ENCODE results near the gene TEAD1. TPM values are rescaled to one million over a fixed set of nuclear protein-coding genes. Genes with fewer than 3 reads are reported as not detected.
A peak's percentile ranks its signal among the peaks of the same experiment; 100 is the strongest.

The TEAD1 gene
- total RNA-seq, 2 experiments from 2014 or later, result 5.6 to 10.8 TPM

DNA sequence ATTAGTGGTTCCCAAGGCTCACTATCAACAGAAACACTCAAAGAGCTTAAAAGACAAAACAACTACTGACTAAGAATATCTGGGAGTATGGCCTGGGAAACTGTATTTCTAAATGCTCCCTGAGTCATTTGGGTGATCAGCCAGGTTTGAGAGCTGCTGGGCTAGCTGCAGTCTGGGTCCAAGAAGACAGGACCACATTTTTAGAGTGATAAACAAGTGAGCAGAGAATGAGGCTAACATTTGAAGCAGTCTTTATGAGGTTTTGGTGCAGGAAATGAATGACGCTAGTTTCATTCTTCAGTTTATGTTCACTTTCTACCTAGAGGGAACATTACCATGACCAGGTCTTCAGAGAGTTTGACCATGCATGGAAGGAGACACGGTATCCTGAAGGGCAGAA, 97.7 kb downstream of the TEAD1 start:
- Histone ChIP-seq H3K9me2 (ENCODE audit: insufficient read depth, low read length) (no peaks in the 10 kb centered on the region), H3K27ac (ENCODE audit: low read depth, low read length, poor library complexity, severe bottlenecking) (no peak overlapping the region), H4K20me1 (ENCODE audit: insufficient read depth, low read length) (no peaks in the 10 kb centered on the region), H3K9me3 (ENCODE audit: low read length) (no peaks in the 10 kb centered on the region), H3K4me1 (ENCODE audit: insufficient read depth, low read length, poor library complexity, severe bottlenecking) (peaks cover 32% of the 10 kb centered on the region), H3K79me2 (ENCODE audit: insufficient read depth, low read depth, low read length) (no peaks in the 10 kb centered on the region), H3K4me2 (ENCODE audit: low read length) (no peak overlapping the region), H3K36me3 (ENCODE audit: insufficient read depth, low read length) (peaks cover under 1% of the 10 kb centered on the region; the same call in 1 of the 2 replicates), H3K4me3 (ENCODE audit: low read depth, low read length, poor library complexity, severe bottlenecking) (no peak overlapping the region), H2AFZ (ENCODE audit: low read length) (no peak overlapping the region)
- BruUV-seq (replicated peaks), result no TSS peak
- CTCF ChIA-PET (ENCODE audit: unreplicated experiment), result no interaction called here
- POLR2A ChIA-PET, result interaction anchor here (0.7 kb wide), 1 partner anchor 14 kb away, joined by 3 read pairs; no protein-coding TSS in a partner anchor
- intact Hi-C loops (cut with micrococcal nuclease; ENCODE audit: unreplicated experiment), result no loop called here
- DNase-seq (ENCODE audit: low spot score), result no peak
- TF ChIP-seq, protein P1, sequence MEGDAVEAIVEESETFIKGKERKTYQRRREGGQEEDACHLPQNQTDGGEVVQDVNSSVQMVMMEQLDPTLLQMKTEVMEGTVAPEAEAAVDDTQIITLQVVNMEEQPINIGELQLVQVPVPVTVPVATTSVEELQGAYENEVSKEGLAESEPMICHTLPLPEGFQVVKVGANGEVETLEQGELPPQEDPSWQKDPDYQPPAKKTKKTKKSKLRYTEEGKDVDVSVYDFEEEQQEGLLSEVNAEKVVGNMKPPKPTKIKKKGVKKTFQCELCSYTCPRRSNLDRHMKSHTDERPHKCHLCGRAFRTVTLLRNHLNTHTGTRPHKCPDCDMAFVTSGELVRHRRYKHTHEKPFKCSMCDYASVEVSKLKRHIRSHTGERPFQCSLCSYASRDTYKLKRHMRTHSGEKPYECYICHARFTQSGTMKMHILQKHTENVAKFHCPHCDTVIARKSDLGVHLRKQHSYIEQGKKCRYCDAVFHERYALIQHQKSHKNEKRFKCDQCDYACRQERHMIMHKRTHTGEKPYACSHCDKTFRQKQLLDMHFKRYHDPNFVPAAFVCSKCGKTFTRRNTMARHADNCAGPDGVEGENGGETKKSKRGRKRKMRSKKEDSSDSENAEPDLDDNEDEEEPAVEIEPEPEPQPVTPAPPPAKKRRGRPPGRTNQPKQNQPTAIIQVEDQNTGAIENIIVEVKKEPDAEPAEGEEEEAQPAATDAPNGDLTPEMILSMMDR (conservative IDR thresholded peaks at IDR 0.05; ENCODE audit: low read length), result no peak
- no peak for TF ChIP-seq EZH2phosphoT487 (IDR thresholded peaks at IDR 0.05; ENCODE audit: borderline replicate concordance, low read depth, low read length)

DNA sequence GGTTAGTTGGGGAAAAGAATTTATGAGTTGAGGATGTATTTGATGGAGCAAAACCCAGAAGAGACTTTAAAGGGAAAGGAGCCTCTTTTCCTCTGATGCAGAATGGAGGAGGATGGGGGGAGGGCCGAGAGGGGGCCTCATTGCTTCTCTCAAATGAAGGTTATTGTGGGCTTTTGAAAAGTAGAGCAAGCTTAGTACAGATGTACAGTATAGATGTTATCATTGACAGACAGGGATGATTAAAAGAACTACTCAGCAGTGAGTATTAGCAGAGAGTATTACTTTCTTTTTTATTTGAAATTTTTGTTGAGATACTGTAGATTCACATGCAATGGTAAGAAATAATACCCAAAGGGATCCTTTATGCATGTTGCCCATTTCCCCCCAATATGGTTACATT, 98.1 kb downstream of the TEAD1 start:
- Histone ChIP-seq H3K36me3 (ENCODE audit: insufficient read depth, low read length) (no peaks in the 10 kb centered on the region), H3K9me3 (ENCODE audit: low read length) (no peaks in the 10 kb centered on the region), H3K4me1 (ENCODE audit: insufficient read depth, low read length, poor library complexity, severe bottlenecking) (peaks cover 28% of the 10 kb centered on the region), H4K20me1 (ENCODE audit: insufficient read depth, low read length) (no peaks in the 10 kb centered on the region), H3K79me2 (ENCODE audit: insufficient read depth, low read depth, low read length) (no peaks in the 10 kb centered on the region), H2AFZ (ENCODE audit: low read length) (no peak overlapping the region), H3K9me2 (ENCODE audit: insufficient read depth, low read length) (no peaks in the 10 kb centered on the region), H3K4me2 (ENCODE audit: low read length) (no peak overlapping the region), H3K27ac (ENCODE audit: low read depth, low read length, poor library complexity, severe bottlenecking) (no peak overlapping the region), H3K4me3 (ENCODE audit: low read depth, low read length, poor library complexity, severe bottlenecking) (no peak overlapping the region)
- no peak for TF ChIP-seq EZH2phosphoT487 (IDR thresholded peaks at IDR 0.05; ENCODE audit: borderline replicate concordance, low read depth, low read length)
- TF ChIP-seq, protein P1 (conservative IDR thresholded peaks at IDR 0.05; ENCODE audit: low read length), result no peak
- ChIA-PET POLR2A (no interaction called here), CTCF (ENCODE audit: unreplicated experiment) (no interaction called here)
- intact Hi-C loops (cut with micrococcal nuclease; ENCODE audit: unreplicated experiment), result no loop called here
- BruUV-seq (replicated peaks), result no TSS peak
- DNase-seq (ENCODE audit: low spot score), result no peak

DNA sequence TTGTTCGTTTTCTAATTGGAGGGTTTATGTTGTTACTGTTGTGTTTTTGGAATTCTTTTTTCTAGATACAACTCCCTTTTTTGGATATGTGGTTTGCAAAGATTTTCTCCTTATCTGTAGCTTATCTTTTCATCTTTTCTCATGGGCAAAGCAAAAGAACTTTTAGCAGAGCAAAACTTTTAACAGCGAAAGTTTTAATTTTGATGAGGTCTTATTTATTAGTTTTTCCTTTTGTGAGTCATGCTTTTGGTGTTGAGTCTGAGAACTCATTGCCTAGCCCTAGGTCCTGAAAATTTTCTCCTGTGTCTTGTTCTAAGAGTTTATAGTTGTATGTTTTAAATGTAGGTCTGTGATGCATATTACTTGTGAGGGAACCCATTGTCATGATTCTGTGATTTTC, 99.4 kb downstream of the TEAD1 start:
- H3K4me2 ChIP-seq (ENCODE audit: low read length), result 0 out of 2 replicates have a peak overlapping the region, but pooled peaks have one; percentile 8
- H3K4me1 ChIP-seq (ENCODE audit: insufficient read depth, low read length, poor library complexity, severe bottlenecking), result peaks cover 15% of the 10 kb centered on the region
- no peak for DNase-seq (ENCODE audit: low spot score)
- POLR2A ChIA-PET, result no interaction called here
- H4K20me1 ChIP-seq (ENCODE audit: insufficient read depth, low read length), result no peaks in the 10 kb centered on the region
- H3K9me3 ChIP-seq (ENCODE audit: low read length), result no peaks in the 10 kb centered on the region
- H3K9me2 ChIP-seq (ENCODE audit: insufficient read depth, low read length), result no peaks in the 10 kb centered on the region
- no peaks in the 10 kb centered on the region for H3K36me3 ChIP-seq (ENCODE audit: insufficient read depth, low read length)
- no peak overlapping the region for H3K4me3 ChIP-seq (ENCODE audit: low read depth, low read length, poor library complexity, severe bottlenecking)
- no peaks in the 10 kb centered on the region for H3K79me2 ChIP-seq (ENCODE audit: insufficient read depth, low read depth, low read length)
- CTCF ChIA-PET (ENCODE audit: unreplicated experiment), result no interaction called here
- no peak overlapping the region for H2AFZ ChIP-seq (ENCODE audit: low read length)
- TF ChIP-seq EZH2phosphoT487 (IDR thresholded peaks at IDR 0.05; ENCODE audit: borderline replicate concordance, low read depth, low read length), result no peak
- TF ChIP-seq, protein P1 (conservative IDR thresholded peaks at IDR 0.05; ENCODE audit: low read length), result no peak
- intact Hi-C loops (cut with micrococcal nuclease; ENCODE audit: unreplicated experiment), result no loop called here
- no peak overlapping the region for H3K27ac ChIP-seq (ENCODE audit: low read depth, low read length, poor library complexity, severe bottlenecking)
- BruUV-seq (replicated peaks), result no TSS peak
